Vagina (tissue), 2 donors: ENCODE measurements around the gene SPEG. TPM values are rescaled to one million over a fixed set of nuclear protein-coding genes. Genes with fewer than 3 reads are reported as not detected.

Experiments used
- DNase-seq, 2 donors: peaks; one replicate each; pipeline ENCODE4 v3.0.0-alpha.2; 2017; ENCODE audit errors: extremely low spot score in 2 of 2
- H3K27ac ChIP-seq: fragments of 200-600 bp; sonication (generic); one replicate; pipeline ENCODE4 v1.5.1; 2019
- H3K27me3 ChIP-seq: fragments of 200-600 bp; sonication (generic); one replicate; pipeline ENCODE4 v1.5.1; 2019
- H3K36me3 ChIP-seq, 2 donors: fragments of 200-600 bp; sonication (generic); one replicate each; pipeline ENCODE4 v1.5.1; 2017 to 2019
- H3K4me1 ChIP-seq: fragments of 200-600 bp; sonication (generic); one replicate; pipeline ENCODE4 v1.5.1; 2019
- H3K4me3 ChIP-seq, 2 donors: fragments of 200-600 bp; sonication (generic); 1 replicate in 1 of 2; 2 replicates in 1 of 2; pipeline ENCODE4 v1.5.1; 2016 to 2019
- H3K9me3 ChIP-seq: fragments of 200-600 bp; sonication (generic); one replicate; pipeline ENCODE4 v1.5.1; 2019
- CTCF ChIP-seq, 3 experiments: fragments of 450-650 bp in 2 of 3; fragments of 200-600 bp in 1 of 3; sonication (generic) in 1 of 3; IDR thresholded peaks; one replicate each; pipeline ENCODE4 v1.5.1; 2017 to 2019; ENCODE audit warnings: antibody characterized with exemption in 3 of 3, mild to moderate bottlenecking in 2 of 3, moderate library complexity in 2 of 3
- POLR2A ChIP-seq, 2 donors: fragments of 450-650 bp; IDR thresholded peaks; one replicate each; pipeline ENCODE4 v1.6.1; 2017; ENCODE audit warnings: antibody characterized with exemption in 2 of 2, mild to moderate bottlenecking in 2 of 2, moderate library complexity in 2 of 2
- POLR2AphosphoS5 ChIP-seq, 2 donors: sonication (generic); formaldehyde crosslinking; IDR thresholded peaks; one replicate each; pipeline ENCODE4 v1.9.0; 2017; ENCODE audit warnings: antibody characterized with exemption in 2 of 2, mild to moderate bottlenecking in 2 of 2, low read depth in 1 of 2; ENCODE audit not compliant: insufficient read depth in 1 of 2
- intact Hi-C: fragments of 100-400 bp; cut with DNase I; formaldehyde crosslinking; loops from one replicate; pipeline ENCODE4 v1.15.1; 2023
- total RNA-seq: library from RNA; depleted of rRNA; stranded (reverse); fragments of >200 nt; gene quantifications from one replicate; pipeline ENCODE4 v1.2.3, GENCODE V29; 2016

SPEG gene
- total RNA-seq, 1 donor from 2014 or later = 28.2 TPM

GRCh38 chr2:219489315-219489714, 54.7 kb downstream of the SPEG start:
- Histone ChIP-seq H3K9me3 (no peaks in the 10 kb centered on the region), H3K4me3 (no peak overlapping the region), H3K27me3 (no peaks in the 10 kb centered on the region), H3K27ac (no peak overlapping the region), H3K36me3 (no peaks in the 10 kb centered on the region), H3K4me1 (peaks cover 8% of the 10 kb centered on the region)
- DNase-seq = no peak
- intact Hi-C loops = no loop called here
- TF ChIP-seq POLR2A (IDR thresholded peaks at IDR 0.05) = no peak
- TF ChIP-seq CTCF (IDR thresholded peaks at IDR 0.05) = no peak
- TF ChIP-seq POLR2AphosphoS5 (IDR thresholded peaks at IDR 0.05; ENCODE audit: insufficient read depth in 1 of 2, low read depth in 1 of 2) = no peak

GRCh38 chr2:219490186-219490585, 55.5 kb downstream of the SPEG start:
- Histone ChIP-seq H3K36me3 (no peaks in the 10 kb centered on the region), H3K4me1 (no peaks in the 10 kb centered on the region), H3K9me3 (no peaks in the 10 kb centered on the region), H3K27me3 (no peaks in the 10 kb centered on the region), H3K4me3 (no peak overlapping the region), H3K27ac (no peak overlapping the region)
- DNase-seq = no peak
- TF ChIP-seq POLR2A (IDR thresholded peaks at IDR 0.05) (no peak), CTCF (IDR thresholded peaks at IDR 0.05) (no peak), POLR2AphosphoS5 (IDR thresholded peaks at IDR 0.05; ENCODE audit: insufficient read depth in 1 of 2, low read depth in 1 of 2) (no peak)
- intact Hi-C loops = no loop called here

GRCh38 chr2:219490600-219491130, 56.0 kb downstream of the SPEG start:
- no peak for TF ChIP-seq CTCF (IDR thresholded peaks at IDR 0.05)
- no peak for TF ChIP-seq POLR2AphosphoS5 (IDR thresholded peaks at IDR 0.05; ENCODE audit: insufficient read depth in 1 of 2, low read depth in 1 of 2)
- TF ChIP-seq POLR2A (IDR thresholded peaks at IDR 0.05) = no peak
- Histone ChIP-seq H3K36me3 (no peaks in the 10 kb centered on the region), H3K27me3 (no peaks in the 10 kb centered on the region), H3K9me3 (no peaks in the 10 kb centered on the region), H3K4me3 (no peak overlapping the region), H3K27ac (no peak overlapping the region), H3K4me1 (no peaks in the 10 kb centered on the region)
- DNase-seq = no peak
- intact Hi-C loops = no loop called here

- no peak for TF ChIP-seq POLR2A (IDR thresholded peaks at IDR 0.05)
- TF ChIP-seq POLR2AphosphoS5 (IDR thresholded peaks at IDR 0.05; ENCODE audit: insufficient read depth in 1 of 2, low read depth in 1 of 2) = no peak
- TF ChIP-seq CTCF (IDR thresholded peaks at IDR 0.05) = no peak
- intact Hi-C loops = no loop called here
Observed at GRCh38 chr2:219491278-219491963, 56.8 kb downstream of the SPEG start.

GRCh38 chr2:219492575-219492974, 57.9 kb downstream of the SPEG start:
- Histone ChIP-seq H3K27ac (no peak overlapping the region), H3K36me3 (no peaks in the 10 kb centered on the region), H3K27me3 (no peaks in the 10 kb centered on the region)

More at GRCh38 chr2:219491278-219491963, 56.8 kb downstream of the SPEG start:
- no peak for DNase-seq
- H3K27me3 ChIP-seq = no peaks in the 10 kb centered on the region
- H3K36me3 ChIP-seq = no peaks in the 10 kb centered on the region
- H3K9me3 ChIP-seq = no peaks in the 10 kb centered on the region
- H3K4me1 ChIP-seq = peaks cover under 1% of the 10 kb centered on the region
- H3K4me3 ChIP-seq = no peak overlapping the region
- no peak overlapping the region for H3K27ac ChIP-seq

More at GRCh38 chr2:219492575-219492974, 57.9 kb downstream of the SPEG start:
- intact Hi-C loops = no loop called here
- no peak for DNase-seq
- TF ChIP-seq CTCF (IDR thresholded peaks at IDR 0.05) (no peak), POLR2A (IDR thresholded peaks at IDR 0.05) (no peak), POLR2AphosphoS5 (IDR thresholded peaks at IDR 0.05; ENCODE audit: insufficient read depth in 1 of 2, low read depth in 1 of 2) (no peak)
- Histone ChIP-seq H3K4me3 (no peak overlapping the region), H3K9me3 (no peaks in the 10 kb centered on the region), H3K4me1 (peaks cover 12% of the 10 kb centered on the region)
